Astrocyte of the cerebellum (primary cell): ENCODE data around the gene VSX2.

ENCODE experiments used
- DNase-seq: peaks from one replicate; pipeline ENCODE4 v3.0.0-alpha.2; 2011; ENCODE audit warnings: low read depth
- H3K4me3 ChIP-seq: 2 replicates; pipeline ENCODE4 v1.5.1; 2011; ENCODE audit warnings: mild to moderate bottlenecking, low read depth, low read length, moderate library complexity
- CTCF ChIP-seq: IDR thresholded peaks from 2 replicates; pipeline ENCODE4 v1.5.1; 2012; ENCODE audit warnings: low read length, low read depth, moderate library complexity, mild to moderate bottlenecking; ENCODE audit errors: missing control alignments
- in situ Hi-C: cut with HindIII; loops from 2 replicates; pipeline ENCODE4 v1.10.0; 2017; ENCODE audit warnings: low sequenced_read_pairs

Gene VSX2

GRCh38 chr14:74257941-74258763, 18.9 kb downstream of the VSX2 start:
- in situ Hi-C loops, result no loop called here
- no peak for DNase-seq
- H3K4me3 ChIP-seq, result peak overlapping the region; percentile 53
- no peak for TF ChIP-seq CTCF

GRCh38 chr14:74258764-74259035, 19.5 kb downstream of the VSX2 start:
- H3K4me3 ChIP-seq, result no peak overlapping the region
- TF ChIP-seq CTCF, result no peak
- DNase-seq, result no peak
- in situ Hi-C loops, result no loop called here

GRCh38 chr14:74259513-74259912, 20.3 kb downstream of the VSX2 start:
- in situ Hi-C loops, result no loop called here
- H3K4me3 ChIP-seq, result no peak overlapping the region
- DNase-seq, result no peak
- TF ChIP-seq CTCF, result no peak

GRCh38 chr14:74260525-74261233, 21.4 kb downstream of the VSX2 start:
- TF ChIP-seq CTCF, result no peak
- no peak for DNase-seq
- in situ Hi-C loops, result no loop called here
- H3K4me3 ChIP-seq, result no peak overlapping the region

- DNase-seq, result no peak
- in situ Hi-C loops, result no loop called here
- no peak for TF ChIP-seq CTCF
- H3K4me3 ChIP-seq, result no peak overlapping the region
Measured at GRCh38 chr14:74261288-74261687, 22.0 kb downstream of the VSX2 start.

- TF ChIP-seq CTCF, result no peak
- H3K4me3 ChIP-seq, result no peak overlapping the region
- in situ Hi-C loops, result no loop called here
- DNase-seq, result no peak
Measured at GRCh38 chr14:74262076-74262475, 22.8 kb downstream of the VSX2 start.
